ENCODE data around the gene RLF.

Gene RLF

DNA sequence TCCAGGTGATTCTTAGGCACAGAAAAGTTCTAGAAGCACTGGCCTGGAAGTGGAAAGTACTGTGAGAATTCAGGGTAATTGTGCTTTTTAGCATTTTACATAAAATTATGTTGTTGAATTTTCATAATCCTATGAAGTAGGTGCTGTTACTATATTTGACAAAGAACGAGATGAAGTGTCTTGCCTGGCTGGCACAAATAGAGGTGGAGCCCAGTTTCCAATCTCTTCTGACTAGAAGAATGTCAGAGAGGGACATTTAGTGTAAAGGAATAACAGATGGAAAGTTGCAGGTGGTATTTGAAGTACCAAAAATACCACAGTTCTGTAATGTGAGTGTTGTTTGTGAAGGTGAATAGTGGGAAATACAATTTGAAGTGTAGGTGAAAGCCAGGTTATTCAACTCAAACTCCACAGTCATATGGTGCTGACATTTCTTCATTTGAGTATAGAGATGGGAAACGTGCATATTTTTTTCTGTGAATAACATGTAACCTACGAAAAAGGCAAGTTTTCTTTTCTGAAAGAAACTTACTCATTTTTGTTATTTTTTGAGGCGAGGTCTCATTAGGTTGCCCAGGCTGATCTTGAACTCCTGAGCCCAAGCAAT, 83.1 kb downstream of the RLF start:
- H3K36me3 ChIP-seq (ENCODE audit: control insufficient read depth, insufficient read depth, low read length) = no peaks in the 10 kb centered on the region
- no peak overlapping the region for H2AK5ac ChIP-seq (ENCODE audit: low read length)
- no peaks in the 10 kb centered on the region for H3K79me1 ChIP-seq (ENCODE audit: low read length)
- H4K5ac ChIP-seq (ENCODE audit: low read length) = no peak overlapping the region
- no peaks in the 10 kb centered on the region for H3K79me2 ChIP-seq (ENCODE audit: control insufficient read depth, insufficient read depth, low read length)
- H3K4me1 ChIP-seq (ENCODE audit: control insufficient read depth, low read depth, low read length) = no peaks in the 10 kb centered on the region
- no peak overlapping the region for H2BK5ac ChIP-seq (ENCODE audit: low read length)
- H3K27ac ChIP-seq (ENCODE audit: low read depth, low read length) = no peak overlapping the region
- DNase-seq = no peak
- H3K18ac ChIP-seq (ENCODE audit: low read length) = no peak overlapping the region
- no peak overlapping the region for H3K4me3 ChIP-seq (ENCODE audit: low read length)
- WGBS (ENCODE audit: extremely low coverage, insufficient coverage, low lambda C conversion rate) = no CpG with 5 or more reads among the region's 4 CpGs
- no peak overlapping the region for H3K23ac ChIP-seq (ENCODE audit: low read length)
- H3K9ac ChIP-seq (ENCODE audit: low read length) = no peak overlapping the region
- no peak overlapping the region for H3K4me2 ChIP-seq (ENCODE audit: low read length)
- no peak overlapping the region for H4K8ac ChIP-seq (ENCODE audit: low read depth, low read length)
- H2BK120ac ChIP-seq (ENCODE audit: low read depth, low read length) = no peak overlapping the region
- H3K4ac ChIP-seq (ENCODE audit: low read depth, low read length) = no peak overlapping the region
- no peak overlapping the region for H2BK15ac ChIP-seq (replicated peaks; ENCODE audit: low read depth)
- H3K56ac ChIP-seq (ENCODE audit: low read length) = no peak overlapping the region
- H3K27me3 ChIP-seq (ENCODE audit: insufficient read depth, low read length, poor library complexity) = no peaks in the 10 kb centered on the region

DNA sequence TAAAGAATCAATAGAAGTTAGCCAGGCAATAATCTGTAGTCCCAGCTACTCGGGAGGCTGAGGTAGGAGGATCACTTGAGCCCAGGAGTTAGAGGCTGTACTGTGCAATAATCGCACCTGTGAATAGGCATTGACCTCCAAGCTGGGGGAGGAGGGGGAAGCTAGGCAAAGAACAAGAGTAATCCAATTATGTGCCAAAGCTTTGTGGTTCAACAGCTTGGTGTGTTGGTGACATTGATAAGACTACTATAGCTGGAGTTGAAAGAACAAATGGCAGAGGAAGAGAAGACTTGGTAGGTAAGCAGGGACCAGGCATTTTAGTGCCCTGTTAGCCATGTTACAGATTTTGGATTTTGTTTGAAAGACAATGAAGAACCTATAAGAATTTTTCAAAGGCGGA, 84.5 kb downstream of the RLF start:
- Histone ChIP-seq H3K4ac (ENCODE audit: low read depth, low read length) (no peak overlapping the region), H2AK5ac (ENCODE audit: low read length) (no peak overlapping the region), H3K18ac (ENCODE audit: low read length) (no peak overlapping the region), H3K4me1 (ENCODE audit: control insufficient read depth, low read depth, low read length) (no peaks in the 10 kb centered on the region), H2BK5ac (ENCODE audit: low read length) (no peak overlapping the region), H3K4me2 (ENCODE audit: low read length) (no peak overlapping the region), H4K8ac (ENCODE audit: low read depth, low read length) (no peak overlapping the region), H3K27ac (ENCODE audit: low read depth, low read length) (no peak overlapping the region), H3K56ac (ENCODE audit: low read length) (no peak overlapping the region), H3K36me3 (ENCODE audit: control insufficient read depth, insufficient read depth, low read length) (no peaks in the 10 kb centered on the region), H2BK120ac (ENCODE audit: low read depth, low read length) (no peak overlapping the region), H3K9ac (ENCODE audit: low read length) (no peak overlapping the region), H3K4me3 (ENCODE audit: low read length) (no peak overlapping the region), H3K23ac (ENCODE audit: low read length) (no peak overlapping the region), H3K79me2 (ENCODE audit: control insufficient read depth, insufficient read depth, low read length) (no peaks in the 10 kb centered on the region), H3K27me3 (ENCODE audit: insufficient read depth, low read length, poor library complexity) (no peaks in the 10 kb centered on the region), H3K79me1 (ENCODE audit: low read length) (no peaks in the 10 kb centered on the region), H2BK15ac (replicated peaks; ENCODE audit: low read depth) (no peak overlapping the region), H4K5ac (ENCODE audit: low read length) (no peak overlapping the region)
- WGBS (ENCODE audit: extremely low coverage, insufficient coverage, low lambda C conversion rate) = no CpG with 5 or more reads among the region's 3 CpGs
- DNase-seq = no peak

GRCh38 chr1:40247655-40248054, 86.5 kb downstream of the RLF start, which contains the start of gene TMCO2:
Gene TMCO2, plus strand, starts transcription at chr1:40247937. Its CDS starts 57 bp downstream, at chr1:40247994.
- no peak for DNase-seq
- no peak within 1 kb of the TSS for H2BK15ac ChIP-seq (replicated peaks; ENCODE audit: low read depth)
- H2BK5ac ChIP-seq (ENCODE audit: low read length) = no peak within 1 kb of the TSS
- no peak within 1 kb of the TSS for H3K4me2 ChIP-seq (ENCODE audit: low read length)
- H3K4me1 ChIP-seq (ENCODE audit: control insufficient read depth, low read depth, low read length) = no peaks in the 10 kb centered on the region
- no peak within 1 kb of the TSS for H4K5ac ChIP-seq (ENCODE audit: low read length)
- no peaks in the 10 kb centered on the region for H3K79me2 ChIP-seq (ENCODE audit: control insufficient read depth, insufficient read depth, low read length)
- no peak within 1 kb of the TSS for H3K23ac ChIP-seq (ENCODE audit: low read length)
- H3K36me3 ChIP-seq (ENCODE audit: control insufficient read depth, insufficient read depth, low read length) = no peaks in the 10 kb centered on the region
- H4K8ac ChIP-seq (ENCODE audit: low read depth, low read length) = no peak within 1 kb of the TSS
- H3K18ac ChIP-seq (ENCODE audit: low read length) = no peak within 1 kb of the TSS
- H2AK5ac ChIP-seq (ENCODE audit: low read length) = no peak within 1 kb of the TSS
- no peak within 1 kb of the TSS for H3K9ac ChIP-seq (ENCODE audit: low read length)
- no peak within 1 kb of the TSS for H3K27ac ChIP-seq (ENCODE audit: low read depth, low read length)
- H3K79me1 ChIP-seq (ENCODE audit: low read length) = no peaks in the 10 kb centered on the region
- no peak within 1 kb of the TSS for H3K56ac ChIP-seq (ENCODE audit: low read length)
- WGBS (ENCODE audit: extremely low coverage, insufficient coverage, low lambda C conversion rate) = no CpG with 5 or more reads among the region's 1 CpG
- H3K27me3 ChIP-seq (ENCODE audit: insufficient read depth, low read length, poor library complexity) = no peaks in the 10 kb centered on the region
- no peak within 1 kb of the TSS for H3K4me3 ChIP-seq (ENCODE audit: low read length)
- H3K4ac ChIP-seq (ENCODE audit: low read depth, low read length) = no peak within 1 kb of the TSS
- H2BK120ac ChIP-seq (ENCODE audit: low read depth, low read length) = no peak within 1 kb of the TSS

DNA sequence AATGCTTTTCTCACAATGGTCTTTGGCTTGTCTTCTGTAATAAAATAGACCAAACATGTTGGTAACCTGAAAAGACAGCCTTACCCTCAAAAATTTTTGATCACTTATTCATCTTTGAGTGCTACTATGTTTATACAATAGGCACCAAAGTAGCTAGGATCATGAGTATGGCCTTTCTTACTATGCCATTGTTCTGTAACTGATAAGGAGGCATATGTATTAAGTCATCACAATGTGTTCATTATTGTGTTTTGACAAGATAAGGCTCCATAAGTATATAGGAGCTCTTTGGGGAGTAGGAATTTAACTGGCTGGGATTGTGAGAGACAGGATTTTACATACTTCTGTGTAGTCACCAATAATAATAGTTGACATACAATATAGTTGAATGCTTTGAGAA, 87.2 kb downstream of the RLF start:
- Histone ChIP-seq H3K18ac (ENCODE audit: low read length) (no peak overlapping the region), H3K4me2 (ENCODE audit: low read length) (no peak overlapping the region), H3K79me1 (ENCODE audit: low read length) (no peaks in the 10 kb centered on the region), H3K4ac (ENCODE audit: low read depth, low read length) (no peak overlapping the region), H4K5ac (ENCODE audit: low read length) (no peak overlapping the region), H3K27ac (ENCODE audit: low read depth, low read length) (no peak overlapping the region), H3K9ac (ENCODE audit: low read length) (no peak overlapping the region), H3K27me3 (ENCODE audit: insufficient read depth, low read length, poor library complexity) (no peaks in the 10 kb centered on the region), H2BK15ac (replicated peaks; ENCODE audit: low read depth) (no peak overlapping the region), H3K4me1 (ENCODE audit: control insufficient read depth, low read depth, low read length) (no peaks in the 10 kb centered on the region), H2AK5ac (ENCODE audit: low read length) (no peak overlapping the region), H3K79me2 (ENCODE audit: control insufficient read depth, insufficient read depth, low read length) (no peaks in the 10 kb centered on the region), H2BK120ac (ENCODE audit: low read depth, low read length) (no peak overlapping the region), H2BK5ac (ENCODE audit: low read length) (no peak overlapping the region), H3K56ac (ENCODE audit: low read length) (no peak overlapping the region), H3K23ac (ENCODE audit: low read length) (no peak overlapping the region), H4K8ac (ENCODE audit: low read depth, low read length) (no peak overlapping the region), H3K4me3 (ENCODE audit: low read length) (no peak overlapping the region), H3K36me3 (ENCODE audit: control insufficient read depth, insufficient read depth, low read length) (no peaks in the 10 kb centered on the region)
- DNase-seq = no peak

DNA sequence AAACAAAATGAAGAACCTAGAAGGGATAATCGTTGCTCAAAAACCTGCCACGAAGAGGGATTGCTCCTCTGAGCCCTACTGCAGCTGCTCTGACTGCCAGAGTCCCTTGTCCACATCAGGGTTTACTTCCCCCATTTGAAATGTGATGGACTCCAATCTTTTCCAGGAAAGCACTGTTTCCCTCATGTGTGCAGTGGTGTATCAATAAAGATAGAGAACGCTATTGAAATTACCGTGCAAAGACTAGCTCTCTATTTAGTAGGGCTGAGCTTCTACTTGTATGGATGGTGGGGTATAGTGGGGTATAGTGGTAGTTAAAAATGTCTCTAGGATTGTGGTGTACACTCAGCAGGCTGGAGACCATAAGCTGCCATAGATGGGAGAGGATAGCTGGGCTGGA, 90.3 kb downstream of the RLF start:
- Histone ChIP-seq H4K8ac (ENCODE audit: low read depth, low read length) (no peak overlapping the region), H3K4me2 (ENCODE audit: low read length) (no peak overlapping the region), H3K56ac (ENCODE audit: low read length) (no peak overlapping the region), H3K4me1 (ENCODE audit: control insufficient read depth, low read depth, low read length) (no peaks in the 10 kb centered on the region), H2BK15ac (replicated peaks; ENCODE audit: low read depth) (no peak overlapping the region), H3K79me1 (ENCODE audit: low read length) (no peaks in the 10 kb centered on the region), H2BK120ac (ENCODE audit: low read depth, low read length) (no peak overlapping the region), H3K4me3 (ENCODE audit: low read length) (no peak overlapping the region), H3K27me3 (ENCODE audit: insufficient read depth, low read length, poor library complexity) (no peaks in the 10 kb centered on the region), H4K5ac (ENCODE audit: low read length) (no peak overlapping the region), H2AK5ac (ENCODE audit: low read length) (no peak overlapping the region), H3K9ac (ENCODE audit: low read length) (no peak overlapping the region), H3K36me3 (ENCODE audit: control insufficient read depth, insufficient read depth, low read length) (no peaks in the 10 kb centered on the region), H3K79me2 (ENCODE audit: control insufficient read depth, insufficient read depth, low read length) (no peaks in the 10 kb centered on the region), H3K23ac (ENCODE audit: low read length) (no peak overlapping the region), H3K27ac (ENCODE audit: low read depth, low read length) (no peak overlapping the region), H3K18ac (ENCODE audit: low read length) (no peak overlapping the region), H2BK5ac (ENCODE audit: low read length) (no peak overlapping the region), H3K4ac (ENCODE audit: low read depth, low read length) (no peak overlapping the region)
- WGBS (ENCODE audit: extremely low coverage, insufficient coverage, low lambda C conversion rate) = no CpG with 5 or more reads among the region's 4 CpGs
- no peak for DNase-seq

- no peaks in the 10 kb centered on the region for H3K27me3 ChIP-seq (ENCODE audit: insufficient read depth, low read length, poor library complexity)
- H2BK5ac ChIP-seq (ENCODE audit: low read length) = no peak overlapping the region
- no peaks in the 10 kb centered on the region for H3K79me1 ChIP-seq (ENCODE audit: low read length)
- H3K79me2 ChIP-seq (ENCODE audit: control insufficient read depth, insufficient read depth, low read length) = peaks cover 2% of the 10 kb centered on the region
- no peak overlapping the region for H3K23ac ChIP-seq (ENCODE audit: low read length)
- H3K4ac ChIP-seq (ENCODE audit: low read depth, low read length) = no peak overlapping the region
- no peak overlapping the region for H3K9ac ChIP-seq (ENCODE audit: low read length)
- H3K4me3 ChIP-seq (ENCODE audit: low read length) = no peak overlapping the region
- no peak overlapping the region for H4K5ac ChIP-seq (ENCODE audit: low read length)
- DNase-seq = no peak
- H3K4me2 ChIP-seq (ENCODE audit: low read length) = no peak overlapping the region
- no peak overlapping the region for H3K18ac ChIP-seq (ENCODE audit: low read length)
- H2BK15ac ChIP-seq (replicated peaks; ENCODE audit: low read depth) = no peak overlapping the region
- no peak overlapping the region for H3K27ac ChIP-seq (ENCODE audit: low read depth, low read length)
- peaks cover 3% of the 10 kb centered on the region for H3K4me1 ChIP-seq (ENCODE audit: control insufficient read depth, low read depth, low read length)
- H2BK120ac ChIP-seq (ENCODE audit: low read depth, low read length) = no peak overlapping the region
- no peaks in the 10 kb centered on the region for H3K36me3 ChIP-seq (ENCODE audit: control insufficient read depth, insufficient read depth, low read length)
- no peak overlapping the region for H3K56ac ChIP-seq (ENCODE audit: low read length)
- H2AK5ac ChIP-seq (ENCODE audit: low read length) = no peak overlapping the region
- no peak overlapping the region for H4K8ac ChIP-seq (ENCODE audit: low read depth, low read length)
- WGBS (ENCODE audit: extremely low coverage, insufficient coverage, low lambda C conversion rate) = no CpG with 5 or more reads among the region's 2 CpGs
These were observed 91.4 kb downstream of the RLF start for GRCh38 chr1:40252601-40253000.

Data from mesendoderm (in vitro differentiated cells).